Astrocyte of the hippocampus (primary cell): ENCODE measurements around the gene CDH13.

Experiments
- DNase-seq: peaks from one replicate; pipeline ENCODE4 v3.0.0; 2011; ENCODE audit warnings: low read depth, low spot score

Gene CDH13

DNA sequence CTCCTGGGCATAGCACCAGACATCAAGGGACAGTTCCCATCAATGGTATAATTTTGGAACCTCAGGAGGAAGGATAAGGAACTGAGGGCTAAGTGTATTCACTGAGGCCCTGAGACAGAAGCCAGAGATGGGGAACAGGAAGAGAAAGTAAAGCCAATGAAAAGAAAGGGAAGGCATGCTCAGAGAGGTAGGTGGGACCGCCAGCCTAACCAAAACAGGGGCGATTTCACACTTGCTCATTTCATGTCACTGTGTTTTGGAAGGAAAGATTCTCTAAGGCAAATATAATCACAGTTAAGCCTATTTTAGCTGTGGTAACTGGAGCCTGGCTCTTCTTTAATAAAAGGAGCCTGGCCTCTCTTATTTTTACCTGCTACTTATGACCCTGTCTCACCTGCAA, 411.1 kb downstream of the CDH13 start:
- no peak for DNase-seq

GRCh38 chr16:83040174-83040573, 413.4 kb downstream of the CDH13 start:
- DNase-seq: no peak

DNA sequence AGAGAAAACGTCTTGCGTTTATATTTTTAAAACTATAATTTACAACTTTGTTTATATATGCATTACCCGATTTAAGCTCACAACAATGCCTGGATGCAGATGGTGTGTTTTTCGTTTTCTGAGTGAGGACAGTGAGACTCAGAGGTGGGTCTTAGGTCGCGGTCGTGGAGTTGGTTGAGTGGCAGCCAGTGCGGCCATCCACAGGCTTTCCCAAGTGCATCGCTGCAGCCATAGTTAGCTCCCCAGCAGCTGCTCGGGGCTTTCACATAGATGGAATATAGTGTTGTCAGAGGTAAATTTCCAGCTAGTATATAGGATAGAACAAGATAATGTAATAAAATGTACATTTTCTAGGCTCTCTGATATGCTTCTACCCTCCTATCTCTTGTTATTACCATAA, 417.8 kb downstream of the CDH13 start:
- no peak for DNase-seq

DNA sequence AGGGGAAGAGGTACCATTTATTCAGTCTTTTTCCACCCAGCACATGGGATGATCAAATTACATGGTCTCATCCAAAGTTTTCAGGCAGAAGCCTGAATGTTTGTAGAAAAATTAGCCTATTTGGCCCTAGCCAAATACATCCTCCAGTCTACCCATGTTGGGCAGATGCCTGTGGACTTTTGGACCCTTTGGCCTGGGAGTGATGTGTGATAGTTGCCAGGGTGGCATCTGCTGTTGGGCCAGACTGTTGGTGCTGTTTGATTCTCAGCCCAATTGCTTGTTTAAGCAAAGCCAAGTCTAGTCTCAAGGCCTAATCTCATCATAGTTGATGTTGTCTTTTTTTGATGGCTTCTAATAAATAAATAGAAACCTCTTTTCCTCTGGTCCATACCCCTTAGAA, 419.0 kb downstream of the CDH13 start:
- DNase-seq: no peak

DNA sequence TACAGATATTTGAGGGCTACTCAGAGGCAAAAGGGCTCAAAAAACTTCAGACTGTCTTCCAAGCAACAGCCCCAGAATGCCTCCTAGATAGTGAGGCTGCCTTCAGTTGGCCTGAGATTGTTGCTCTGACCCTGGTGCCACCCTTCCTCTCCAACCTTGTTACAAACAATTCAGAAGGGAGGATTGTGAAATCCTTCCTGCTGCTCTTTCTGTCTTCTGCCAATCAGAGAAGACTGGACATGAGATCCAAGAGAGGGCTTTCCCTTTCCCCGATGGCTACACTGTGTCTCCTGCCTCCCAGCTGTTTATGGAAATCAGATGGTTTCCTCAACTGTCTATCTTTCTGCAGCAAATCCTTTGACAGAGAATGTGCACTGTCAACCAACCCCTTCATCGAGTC, 419.9 kb downstream of the CDH13 start:
- no peak for DNase-seq

GRCh38 chr16:83051451-83051850, 424.7 kb downstream of the CDH13 start:
- DNase-seq: no peak

DNA sequence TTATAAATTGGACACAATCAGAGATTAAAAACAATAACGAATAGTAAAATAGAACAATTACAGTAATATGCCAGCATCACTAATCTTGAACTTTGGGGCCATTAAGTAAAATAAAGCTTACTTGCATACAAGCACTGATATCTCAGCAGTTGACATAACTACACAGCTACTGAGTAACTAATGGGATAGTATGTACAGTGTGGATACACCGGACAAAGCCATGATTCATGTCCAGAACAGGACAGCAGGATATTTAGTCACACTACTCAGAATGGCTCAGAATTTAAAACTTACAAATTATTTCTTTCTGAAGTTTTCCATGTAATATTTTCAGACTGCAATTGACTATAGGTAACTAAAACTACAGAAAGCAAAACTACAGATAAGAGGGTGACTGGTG, 427.5 kb downstream of the CDH13 start:
- DNase-seq: no peak

DNA sequence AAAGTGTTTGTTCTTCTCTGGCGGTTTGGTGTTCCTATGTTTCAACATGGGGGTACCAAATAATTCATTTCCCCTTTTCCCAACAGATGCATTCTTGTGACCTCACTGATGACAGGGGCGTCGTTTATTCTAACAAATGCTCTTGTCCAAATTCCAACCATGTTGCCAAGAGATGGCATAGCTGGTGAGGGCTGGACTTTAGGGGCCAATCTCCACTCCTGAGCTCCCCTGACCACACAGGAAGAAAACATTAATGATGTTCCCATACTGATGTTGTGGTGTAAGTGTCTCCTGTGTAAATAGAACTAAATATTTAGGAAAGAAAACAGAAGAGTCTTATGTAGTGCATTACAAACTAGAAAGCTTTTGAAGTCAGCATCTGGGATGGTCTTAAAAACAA, 431.6 kb downstream of the CDH13 start:
- no peak for DNase-seq

GRCh38 chr16:83059237-83059636, 432.5 kb downstream of the CDH13 start:
- no peak for DNase-seq

GRCh38 chr16:83066011-83066410, 439.2 kb downstream of the CDH13 start:
- DNase-seq: no peak

GRCh38 chr16:83066881-83067280, 440.1 kb downstream of the CDH13 start:
- DNase-seq: no peak

DNA sequence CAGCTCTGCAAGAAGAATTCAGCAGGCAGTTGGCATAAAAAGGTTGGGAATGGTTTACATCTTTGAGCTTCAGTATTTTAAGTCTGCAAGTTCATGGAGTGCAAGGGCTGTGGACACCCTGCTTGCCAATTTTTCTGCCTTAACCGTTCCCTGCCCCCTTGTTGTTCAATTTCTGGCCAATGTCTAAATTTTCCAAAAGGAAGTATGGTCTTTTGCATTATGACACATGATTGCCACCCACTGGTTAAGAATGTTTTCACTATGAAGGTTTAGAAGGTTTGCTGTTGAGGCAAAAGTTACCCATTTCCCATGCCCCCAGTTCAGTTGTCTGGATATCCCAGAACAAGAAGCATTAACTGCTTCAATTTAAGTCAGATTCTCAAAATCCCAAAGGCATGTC, 441.9 kb downstream of the CDH13 start:
- peak; percentile 29 for DNase-seq

GRCh38 chr16:83070416-83071209, 443.8 kb downstream of the CDH13 start:
- no peak for DNase-seq

GRCh38 chr16:83075956-83076355, 449.2 kb downstream of the CDH13 start:
- no peak for DNase-seq

- no peak for DNase-seq
Measured at GRCh38 chr16:83083361-83083760, 456.6 kb downstream of the CDH13 start.

DNA sequence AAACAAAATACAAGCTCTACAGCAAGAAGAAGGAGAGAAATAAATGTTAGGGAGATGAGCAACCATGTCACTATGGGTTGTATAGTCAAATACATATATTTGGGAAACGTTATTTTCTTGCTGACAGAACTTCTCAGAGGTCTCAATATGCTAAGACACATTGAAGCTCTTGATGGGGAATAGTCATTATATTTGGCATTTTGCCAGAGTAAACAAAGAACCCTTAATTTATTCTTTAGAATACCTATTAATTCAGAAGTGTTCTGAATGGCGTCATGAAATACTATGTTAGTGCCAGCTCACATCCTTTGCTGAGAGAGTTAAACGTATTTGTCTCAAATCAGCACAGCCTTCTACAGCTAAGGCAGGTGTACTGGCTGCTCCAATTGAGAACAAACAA, 458.9 kb downstream of the CDH13 start:
- no peak for DNase-seq

- peak; percentile 23 for DNase-seq
Measured at GRCh38 chr16:83095941-83096692, 469.3 kb downstream of the CDH13 start.

DNA sequence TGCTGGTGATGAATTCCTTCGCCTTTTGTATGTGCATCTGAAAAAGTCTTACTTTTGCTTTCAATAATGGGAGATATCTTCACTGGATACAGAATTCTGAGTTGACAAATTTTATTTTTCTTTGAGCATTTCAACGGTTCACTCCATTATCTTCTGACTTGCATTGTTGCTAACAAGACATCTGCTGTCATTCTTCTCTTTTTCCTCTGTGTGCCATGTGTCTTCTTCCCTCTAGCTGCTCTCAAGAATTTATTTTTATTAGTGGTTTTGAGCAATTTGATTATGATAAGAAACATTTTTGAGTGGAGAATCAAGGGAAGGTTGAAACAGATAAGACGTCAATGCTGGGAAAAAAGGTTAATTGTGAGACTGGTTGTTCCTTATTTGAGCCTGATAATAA, 471.8 kb downstream of the CDH13 start:
- DNase-seq: no peak

DNA sequence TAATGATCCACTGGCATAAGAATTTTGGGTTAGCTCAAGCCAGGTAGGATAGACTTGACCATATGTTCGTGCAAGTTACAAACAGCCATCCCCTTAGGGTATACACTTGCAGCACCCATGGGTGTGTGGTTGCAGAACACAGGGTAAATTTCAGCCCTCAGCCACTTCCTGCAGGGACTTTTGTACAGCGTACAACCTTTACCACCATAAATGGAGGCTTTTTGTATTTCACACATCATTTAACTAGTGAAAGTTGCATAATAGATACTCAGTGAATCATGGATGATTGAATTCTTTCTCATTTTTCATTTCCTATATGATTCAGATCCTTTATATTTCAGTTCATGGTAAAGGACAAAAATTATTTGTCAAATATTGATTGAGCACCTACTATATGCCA, 473.9 kb downstream of the CDH13 start:
- no peak for DNase-seq

DNA sequence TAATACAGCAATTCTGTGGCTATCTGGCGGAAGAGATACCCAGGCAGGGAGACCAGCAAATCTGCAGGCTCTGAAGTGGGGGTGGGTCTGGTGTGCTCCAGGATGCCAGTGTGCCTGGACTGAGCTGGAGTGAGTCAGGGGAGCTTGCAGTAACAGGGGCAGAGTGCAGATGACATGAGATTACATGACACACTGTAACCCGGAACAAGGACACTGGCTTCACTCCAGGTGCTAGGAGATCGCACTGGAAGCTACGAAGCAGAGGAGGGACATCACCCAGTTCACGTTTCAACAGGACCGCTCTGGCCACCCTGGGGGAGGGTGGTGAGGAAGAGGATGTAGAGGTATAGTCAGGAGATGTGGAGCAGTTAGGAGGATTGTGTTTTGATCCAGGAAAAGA, 475.6 kb downstream of the CDH13 start:
- DNase-seq: no peak

DNA sequence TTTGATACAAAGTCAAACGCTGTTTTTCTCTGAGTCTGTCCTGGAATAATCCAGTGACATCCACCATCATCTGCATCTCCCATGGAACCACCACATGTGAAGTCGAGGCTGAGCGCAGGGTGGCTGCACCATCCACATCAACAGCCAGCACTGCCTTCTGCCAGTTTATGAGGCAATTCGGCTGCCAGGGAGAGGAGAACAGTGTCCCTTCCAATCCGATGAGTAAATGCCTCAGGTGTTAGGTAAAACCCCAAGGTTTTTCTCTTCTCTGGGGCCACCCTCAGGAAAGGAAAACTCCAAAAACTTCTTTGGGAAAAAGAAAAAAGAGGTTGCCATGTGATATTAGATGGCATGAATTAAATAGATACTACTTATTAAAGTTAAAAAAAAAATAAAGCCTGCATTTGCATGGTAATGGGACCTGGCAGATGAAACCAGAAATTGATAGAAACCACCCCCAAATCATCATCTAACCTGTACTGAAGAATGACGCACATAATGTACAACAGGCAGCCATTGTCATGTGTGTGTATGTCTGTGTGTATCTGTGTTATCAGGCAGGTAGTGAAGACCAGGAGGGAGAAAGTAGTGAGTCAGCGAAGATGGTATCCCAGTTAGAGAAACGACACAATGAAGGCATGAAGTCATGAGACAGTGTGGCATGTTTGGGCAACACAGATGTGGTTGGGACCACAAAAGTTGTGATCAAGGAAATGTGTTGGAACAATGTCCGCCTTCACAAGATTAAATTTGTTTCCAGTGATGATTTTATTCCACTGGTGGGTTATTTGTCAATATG, 478.7 kb downstream of the CDH13 start:
- DNase-seq: no peak

GRCh38 chr16:83109490-83110125, 482.8 kb downstream of the CDH13 start:
- DNase-seq: no peak
